Upper lobe of left lung (tissue), 4 donors: ENCODE data around the gene PELI3.

Source experiments
- EP300 ChIP-seq, 4 donors: sonication (generic); formaldehyde crosslinking; IDR thresholded peaks; one replicate each; pipeline ENCODE4 v1.5.1; 2017; ENCODE audit warnings: antibody characterized with exemption in 4 of 4, control low read depth in 2 of 4
- POLR2A ChIP-seq, 4 donors: fragments of 450-650 bp; IDR thresholded peaks; one replicate each; pipeline ENCODE4 v1.5.1; 2016 to 2017; ENCODE audit warnings: antibody characterized with exemption in 4 of 4, mild to moderate bottlenecking in 2 of 4
- POLR2AphosphoS5 ChIP-seq, 2 donors: sonication (generic); formaldehyde crosslinking; IDR thresholded peaks; one replicate each; pipeline ENCODE4 v1.5.1; 2017; ENCODE audit warnings: antibody characterized with exemption in 2 of 2
- TF ChIP-seq, protein P1 (sequence below), 6 experiments: fragments of 450-650 bp in 4 of 6; fragments of 200-600 bp in 2 of 6; sonication (generic) in 2 of 6; IDR thresholded peaks; one replicate each; pipeline ENCODE4 v1.5.1; 2016 to 2019; ENCODE audit warnings: antibody characterized with exemption in 6 of 6

- TF ChIP-seq, protein P1, sequence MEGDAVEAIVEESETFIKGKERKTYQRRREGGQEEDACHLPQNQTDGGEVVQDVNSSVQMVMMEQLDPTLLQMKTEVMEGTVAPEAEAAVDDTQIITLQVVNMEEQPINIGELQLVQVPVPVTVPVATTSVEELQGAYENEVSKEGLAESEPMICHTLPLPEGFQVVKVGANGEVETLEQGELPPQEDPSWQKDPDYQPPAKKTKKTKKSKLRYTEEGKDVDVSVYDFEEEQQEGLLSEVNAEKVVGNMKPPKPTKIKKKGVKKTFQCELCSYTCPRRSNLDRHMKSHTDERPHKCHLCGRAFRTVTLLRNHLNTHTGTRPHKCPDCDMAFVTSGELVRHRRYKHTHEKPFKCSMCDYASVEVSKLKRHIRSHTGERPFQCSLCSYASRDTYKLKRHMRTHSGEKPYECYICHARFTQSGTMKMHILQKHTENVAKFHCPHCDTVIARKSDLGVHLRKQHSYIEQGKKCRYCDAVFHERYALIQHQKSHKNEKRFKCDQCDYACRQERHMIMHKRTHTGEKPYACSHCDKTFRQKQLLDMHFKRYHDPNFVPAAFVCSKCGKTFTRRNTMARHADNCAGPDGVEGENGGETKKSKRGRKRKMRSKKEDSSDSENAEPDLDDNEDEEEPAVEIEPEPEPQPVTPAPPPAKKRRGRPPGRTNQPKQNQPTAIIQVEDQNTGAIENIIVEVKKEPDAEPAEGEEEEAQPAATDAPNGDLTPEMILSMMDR (IDR thresholded peaks at IDR 0.05), result no peak
- TF ChIP-seq POLR2A (IDR thresholded peaks at IDR 0.05), result peak in 3 of 4 donors; percentile 26 to 64 (median 50)
- TF ChIP-seq EP300 (IDR thresholded peaks at IDR 0.05), result no peak
- TF ChIP-seq POLR2AphosphoS5 (IDR thresholded peaks at IDR 0.05), result peak; percentile 47 to 79
These were observed 43.7 kb downstream of the PELI3 start, which contains the start of gene BBS1 for GRCh38 chr11:66510271-66510989.
